IPS-18a (cell line): Measurements from ENCODE around the gene GOSR1.
"Not testable (repeated sequence)": the region's sequence is repeated elsewhere in the genome, so short reads cannot be mapped to it uniquely, and the experiment has no call there.

Experiments
- H3K27ac ChIP-seq: one replicate; pipeline ENCODE4 v1.5.1; 2013; ENCODE audit warnings: low read length
- H3K27me3 ChIP-seq: one replicate; pipeline ENCODE4 v1.6.1; 2013; ENCODE audit warnings: mild to moderate bottlenecking, low read length; ENCODE audit not compliant: control insufficient read depth, insufficient read depth
- H3K36me3 ChIP-seq: one replicate; pipeline ENCODE4 v1.6.1; 2013; ENCODE audit warnings: low read depth, low read length; ENCODE audit not compliant: control insufficient read depth
- H3K4me1 ChIP-seq: one replicate; pipeline ENCODE4 v1.6.1; 2013; ENCODE audit warnings: low read depth, low read length; ENCODE audit not compliant: control insufficient read depth
- H3K4me3 ChIP-seq: one replicate; pipeline ENCODE4 v1.5.1; 2013; ENCODE audit warnings: low read length
- H3K9ac ChIP-seq: one replicate; pipeline ENCODE4 v1.6.1; 2013; ENCODE audit warnings: mild to moderate bottlenecking, low read length, moderate library complexity
- H3K9me3 ChIP-seq: one replicate; pipeline ENCODE4 v1.6.1; 2013; ENCODE audit warnings: low read depth, low read length; ENCODE audit not compliant: control insufficient read depth

Gene GOSR1

DNA sequence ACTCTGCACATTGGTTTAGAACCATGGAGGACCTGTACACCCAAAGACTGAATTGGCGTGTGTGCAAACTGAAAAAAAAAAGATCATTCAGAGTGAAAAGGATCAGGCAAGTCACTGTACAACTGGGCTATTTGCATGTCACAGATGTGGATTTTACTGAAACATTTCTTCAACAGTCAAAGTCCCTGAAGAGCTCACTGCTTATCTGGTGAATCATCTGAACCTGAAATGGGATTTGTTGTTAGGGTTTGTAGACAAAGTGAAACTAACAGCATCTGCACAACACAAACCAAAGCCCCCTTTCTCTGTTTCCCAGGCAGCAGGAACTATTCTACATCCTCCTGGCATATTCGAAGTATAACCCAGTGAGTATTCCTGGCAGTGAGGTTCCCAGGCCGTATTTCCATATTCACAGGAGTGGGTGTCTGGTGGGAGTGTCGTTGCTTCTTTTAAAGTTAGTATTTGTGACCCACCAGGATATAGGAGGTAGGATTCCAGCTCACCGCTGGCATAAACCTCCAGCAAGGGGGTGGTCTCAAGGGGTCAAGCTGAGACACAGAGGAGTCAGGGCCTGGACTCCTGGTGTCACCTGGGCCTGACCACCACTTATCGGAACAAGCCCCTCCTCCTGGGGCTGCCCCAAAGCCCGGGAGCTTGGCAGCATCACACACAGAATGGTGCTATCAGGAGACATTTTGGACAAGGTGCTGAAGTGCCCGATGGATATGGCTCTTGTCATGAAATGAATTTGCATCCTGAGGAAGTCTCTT, 80.9 kb downstream of the GOSR1 start:
- Histone ChIP-seq H3K27ac (no peak overlapping the region), H3K9me3 (no peaks in the 10 kb centered on the region), H3K4me1 (no peaks in the 10 kb centered on the region), H3K27me3 (no peaks in the 10 kb centered on the region), H3K4me3 (no peak overlapping the region), H3K36me3 (no peaks in the 10 kb centered on the region), H3K9ac (no peak overlapping the region)

GRCh38 chr17:30558686-30559545, 81.7 kb downstream of the GOSR1 start:
- H3K27ac ChIP-seq: no peak overlapping the region

DNA sequence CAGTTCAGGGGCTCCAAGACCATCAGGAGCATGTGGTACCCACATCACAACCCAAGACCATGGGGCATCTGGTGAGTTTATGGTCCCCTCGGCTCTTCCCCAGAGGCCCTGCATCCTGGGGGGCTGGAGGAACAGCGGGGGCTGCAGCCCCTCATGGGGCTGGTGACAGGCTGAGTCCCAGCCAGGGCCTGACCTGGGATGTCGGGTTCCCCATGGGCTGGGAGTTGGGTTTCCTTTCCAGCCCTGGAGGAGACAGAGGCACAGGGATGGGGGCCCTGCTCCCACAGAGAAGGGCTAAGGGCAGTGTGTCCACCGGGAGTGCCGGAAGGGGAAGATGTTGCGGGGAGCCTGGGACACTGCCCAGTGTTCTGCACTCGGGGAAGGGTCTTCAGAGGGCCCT, 82.4 kb downstream of the GOSR1 start:
- Histone ChIP-seq H3K9ac (no peak overlapping the region), H3K27ac (no peak overlapping the region), H3K36me3 (no peaks in the 10 kb centered on the region)

More at GRCh38 chr17:30558686-30559545, 81.7 kb downstream of the GOSR1 start:
- no peaks in the 10 kb centered on the region for H3K9me3 ChIP-seq
- no peak overlapping the region for H3K9ac ChIP-seq
- no peak overlapping the region for H3K4me3 ChIP-seq
- H3K36me3 ChIP-seq: no peaks in the 10 kb centered on the region
- H3K27me3 ChIP-seq: no peaks in the 10 kb centered on the region
- no peaks in the 10 kb centered on the region for H3K4me1 ChIP-seq

DNA sequence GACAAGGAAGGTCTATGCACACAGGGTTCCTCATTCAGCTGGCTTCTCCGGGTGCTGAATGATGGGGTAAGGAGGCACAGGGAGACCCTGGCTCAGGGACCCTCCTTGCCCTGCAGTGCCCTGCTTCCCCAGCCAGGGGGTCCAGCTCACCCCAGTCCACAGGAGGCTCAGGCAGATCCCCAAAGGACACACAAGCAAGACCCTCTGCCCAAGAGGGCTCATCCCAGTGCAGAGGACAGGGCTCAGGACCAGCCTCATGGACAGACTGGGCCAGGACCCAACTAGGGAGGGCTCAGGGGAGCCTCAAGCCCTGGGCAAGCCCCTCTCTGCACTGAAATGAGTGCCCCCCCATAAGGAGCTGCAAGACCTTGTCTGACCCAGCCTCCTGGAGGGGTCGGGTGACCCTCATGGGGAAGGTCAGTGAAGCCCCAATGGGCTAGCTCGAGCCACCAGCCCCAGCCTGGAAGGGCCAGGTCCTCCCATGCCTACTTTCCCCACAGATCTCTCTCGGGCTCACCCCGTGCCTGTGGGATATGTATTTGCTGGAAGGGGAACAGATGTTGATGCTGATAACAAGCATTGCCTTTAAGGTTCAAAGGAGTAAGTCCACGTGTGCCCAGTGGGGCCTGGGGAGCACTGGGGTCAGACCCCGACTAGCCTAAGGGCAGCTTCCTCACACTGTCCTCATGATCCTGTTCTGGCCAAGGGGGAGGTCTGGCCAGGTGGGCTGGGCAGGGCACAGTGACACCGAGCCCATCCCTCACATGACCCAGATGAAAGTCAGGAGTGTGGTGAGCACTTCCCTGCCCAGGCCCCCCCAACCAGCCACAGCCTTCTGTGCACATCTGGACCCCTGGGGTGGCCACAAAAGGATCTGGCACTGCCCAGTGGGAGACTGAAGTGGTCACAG, 83.2 kb downstream of the GOSR1 start:
- not testable (repeated sequence) for H3K27ac ChIP-seq, H3K9ac ChIP-seq, H3K27me3 ChIP-seq, H3K4me1 ChIP-seq, H3K9me3 ChIP-seq, H3K4me3 ChIP-seq, H3K36me3 ChIP-seq

More for the DNA sequence above, 82.4 kb downstream of the GOSR1 start:
- Histone ChIP-seq H3K4me1 (no peaks in the 10 kb centered on the region), H3K4me3 (no peak overlapping the region), H3K9me3 (no peaks in the 10 kb centered on the region), H3K27me3 (no peaks in the 10 kb centered on the region)

- not testable (repeated sequence) for H3K36me3 ChIP-seq, H3K4me1 ChIP-seq, H3K27me3 ChIP-seq, H3K4me3 ChIP-seq, H3K27ac ChIP-seq, H3K9me3 ChIP-seq, H3K9ac ChIP-seq
Measured at GRCh38 chr17:30561766-30562165, 84.6 kb downstream of the GOSR1 start.

- H3K9me3 ChIP-seq, H3K27me3 ChIP-seq, H3K4me1 ChIP-seq, H3K36me3 ChIP-seq, H3K27ac ChIP-seq, H3K4me3 ChIP-seq, H3K9ac ChIP-seq: not testable (repeated sequence)
Measured at GRCh38 chr17:30563131-30563904, 86.1 kb downstream of the GOSR1 start.

- not testable (repeated sequence) for H3K9me3 ChIP-seq, H3K4me1 ChIP-seq, H3K9ac ChIP-seq, H3K27me3 ChIP-seq, H3K36me3 ChIP-seq, H3K27ac ChIP-seq, H3K4me3 ChIP-seq
Measured at GRCh38 chr17:30563905-30564390, 86.7 kb downstream of the GOSR1 start.

GRCh38 chr17:30564422-30565072, 87.3 kb downstream of the GOSR1 start:
- H3K27ac ChIP-seq, H3K36me3 ChIP-seq, H3K9me3 ChIP-seq, H3K4me3 ChIP-seq, H3K9ac ChIP-seq, H3K27me3 ChIP-seq, H3K4me1 ChIP-seq: not testable (repeated sequence)

- H3K9ac ChIP-seq: no peak overlapping the region
- no peaks in the 10 kb centered on the region for H3K36me3 ChIP-seq
- H3K9me3 ChIP-seq: no peaks in the 10 kb centered on the region
- no peak overlapping the region for H3K27ac ChIP-seq
- no peaks in the 10 kb centered on the region for H3K4me1 ChIP-seq
- H3K4me3 ChIP-seq: no peak overlapping the region
- no peaks in the 10 kb centered on the region for H3K27me3 ChIP-seq
Measured at GRCh38 chr17:30565073-30565935, 88.1 kb downstream of the GOSR1 start.

GRCh38 chr17:30566104-30566503, 88.9 kb downstream of the GOSR1 start:
- not testable (repeated sequence) for H3K9me3 ChIP-seq

More at GRCh38 chr17:30566104-30566503, 88.9 kb downstream of the GOSR1 start:
- H3K4me1 ChIP-seq, H3K9ac ChIP-seq, H3K27me3 ChIP-seq, H3K4me3 ChIP-seq, H3K27ac ChIP-seq, H3K36me3 ChIP-seq: not testable (repeated sequence)
